HT1080 (cell line): Measurements from ENCODE around the gene ADGRA1. TPM values are rescaled to one million over a fixed set of nuclear protein-coding genes. Genes with fewer than 3 reads are reported as not detected.

Experiments used
- DNase-seq: peaks from one replicate; pipeline ENCODE4 v3.0.0-alpha.2; 2015; ENCODE audit warnings: low read depth
- total RNA-seq: library from RNA; depleted of rRNA; stranded (reverse); fragments of >200 nt; shearing (Covaris generic); gene quantifications from 2 replicates; pipeline ENCODE4 v1.2.3, GENCODE V29; 2014

Gene ADGRA1
- total RNA-seq, 1 experiment from 2014 or later = not detected

GRCh38 chr10:133075346-133076137 is 12.2 kb upstream of the ADGRA1 start:
- DNase-seq = no peak

DNA sequence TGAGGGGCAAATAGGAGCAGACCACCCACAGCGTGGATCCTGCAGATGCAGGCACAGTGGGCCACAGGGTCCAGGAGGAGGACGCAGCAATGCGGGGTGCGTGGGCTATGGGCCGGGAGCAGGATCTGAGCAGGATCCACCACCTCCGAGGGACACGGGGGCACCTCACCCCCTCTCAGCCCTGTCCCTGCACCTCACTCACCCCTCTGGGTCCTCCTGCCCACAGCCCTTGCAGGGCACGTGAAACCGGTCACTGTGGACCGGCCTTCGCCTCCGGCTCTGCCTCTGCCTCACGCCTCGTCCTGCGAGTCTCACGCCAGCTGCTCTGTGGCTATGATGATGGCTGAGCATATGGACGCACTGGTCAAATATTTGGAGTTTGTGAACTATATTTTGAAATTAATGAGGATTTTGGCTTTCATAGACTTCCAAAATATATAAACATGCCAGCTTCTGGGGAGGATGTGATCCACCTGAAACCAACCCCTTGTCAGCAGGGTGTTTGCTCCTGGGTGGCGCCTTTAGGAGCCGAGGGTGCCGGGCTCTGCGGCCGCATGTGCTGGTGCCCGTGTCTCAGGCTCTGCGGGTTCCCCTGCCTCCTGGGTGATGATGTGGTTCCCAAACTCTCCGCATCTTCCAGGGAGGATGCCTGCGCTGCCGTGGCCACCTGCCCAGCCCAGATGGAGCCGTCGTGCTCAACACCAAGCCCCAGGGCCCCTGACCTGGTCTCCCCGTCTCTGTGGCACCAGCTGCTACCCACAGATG is 11.3 kb upstream of the ADGRA1 start:
- DNase-seq = no peak

GRCh38 chr10:133079836-133080682 is 7.7 kb upstream of the ADGRA1 start:
- no peak for DNase-seq

- no peak for DNase-seq
Observed at GRCh38 chr10:133080683-133081040, 7.1 kb upstream of the ADGRA1 start.

- DNase-seq = no peak
Observed at GRCh38 chr10:133081636-133082035, 6.1 kb upstream of the ADGRA1 start.

DNA sequence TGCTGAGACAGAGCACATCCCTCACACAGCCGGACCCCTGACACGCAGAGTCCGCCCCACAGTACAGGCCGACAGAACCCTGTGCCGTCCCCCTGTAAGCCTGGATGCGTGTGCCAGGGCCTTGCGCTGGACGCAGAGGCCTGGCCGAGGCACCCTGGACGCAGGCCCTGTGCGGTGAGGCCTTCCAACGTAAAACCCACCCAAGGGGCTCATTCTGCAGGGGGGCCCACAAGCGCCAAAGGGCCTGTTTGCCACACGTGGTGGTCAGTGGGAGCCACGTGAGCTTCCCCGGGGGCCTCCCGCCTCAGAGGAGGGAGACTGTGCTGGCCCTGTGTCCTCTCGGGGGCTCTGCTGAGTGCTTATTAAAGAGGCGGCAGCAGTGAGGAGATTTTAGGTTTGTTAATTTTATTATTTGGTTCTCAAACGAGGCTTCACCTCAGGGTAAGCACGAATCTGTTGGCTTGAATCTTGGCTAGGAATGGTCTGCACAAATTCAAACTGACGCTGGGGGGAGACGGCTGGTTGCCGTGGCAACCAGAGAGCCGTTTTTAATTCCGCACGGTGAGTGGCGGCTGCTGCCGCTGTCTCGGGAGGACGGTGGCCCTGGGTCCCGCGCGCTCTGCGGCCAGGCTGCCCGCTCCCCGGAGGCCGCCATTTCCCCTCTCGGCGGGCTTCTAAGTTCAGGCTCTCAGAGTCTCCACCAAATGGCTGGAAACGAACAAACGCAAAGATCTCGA is 4.9 kb upstream of the ADGRA1 start:
- DNase-seq = no peak

GRCh38 chr10:133083422-133084100 is 4.2 kb upstream of the ADGRA1 start:
- no peak for DNase-seq

DNA sequence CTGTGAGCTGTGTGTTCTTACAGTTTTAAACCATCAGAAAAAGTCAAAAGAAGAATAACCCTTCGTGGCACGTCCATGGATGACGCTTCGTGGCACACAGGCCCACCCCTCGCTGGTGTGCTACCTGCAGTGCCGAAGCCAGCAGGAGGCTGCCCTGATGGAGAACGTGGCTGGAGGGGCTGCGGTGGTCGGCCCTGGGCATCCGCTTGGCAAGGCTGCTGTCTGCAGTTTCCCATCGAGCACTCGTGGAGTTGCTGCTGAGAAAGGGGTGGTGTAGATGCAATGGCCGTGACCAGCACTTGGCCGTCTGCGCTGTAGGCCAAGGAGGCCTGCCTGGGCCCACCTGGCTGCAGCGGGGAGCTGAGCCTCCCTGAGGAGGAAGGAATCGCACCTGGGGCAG is 3.2 kb upstream of the ADGRA1 start:
- no peak for DNase-seq

DNA sequence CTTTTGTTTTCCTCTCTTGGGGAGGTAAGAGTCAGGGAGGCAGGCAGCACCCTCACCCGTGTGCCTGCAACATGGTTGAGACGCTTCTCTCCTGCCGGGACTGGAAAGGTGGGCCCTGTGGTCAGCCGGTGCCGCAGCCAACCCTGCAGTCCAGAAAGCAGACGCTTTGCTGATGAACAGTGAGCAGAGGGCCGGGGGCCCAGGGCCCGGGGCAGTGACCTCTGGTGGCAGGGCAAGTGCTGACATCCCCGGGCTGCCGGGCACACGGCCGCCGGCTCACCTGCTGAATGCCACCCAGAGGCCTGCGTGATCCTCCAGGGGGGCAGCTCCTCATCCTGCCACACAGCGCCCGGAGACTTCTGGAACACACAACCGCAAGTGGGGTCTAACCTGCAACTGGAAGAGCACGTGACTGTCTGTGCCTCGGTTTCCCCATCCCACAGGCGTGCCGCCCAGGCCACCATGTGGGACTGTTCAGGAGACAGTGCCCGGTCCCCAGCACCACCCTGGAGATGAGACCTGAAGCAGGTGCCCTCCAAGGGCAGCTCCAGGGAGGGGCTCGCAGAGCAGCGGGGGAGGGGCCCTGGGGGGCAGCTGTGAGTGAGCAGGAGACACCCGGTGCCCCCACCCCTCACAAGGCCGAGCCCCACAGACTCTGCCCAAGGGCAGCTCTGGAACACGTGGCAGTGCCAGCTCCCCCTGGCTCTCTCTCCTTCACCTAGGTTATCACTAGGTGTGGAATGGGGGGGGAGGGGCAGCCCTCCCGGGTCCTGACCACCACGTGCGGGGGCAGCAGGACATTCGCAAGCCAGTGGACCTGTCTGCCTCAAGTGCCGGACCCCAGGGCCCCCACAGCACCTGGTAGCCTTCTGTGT is 2.2 kb upstream of the ADGRA1 start:
- no peak for DNase-seq

- no peak for DNase-seq
Observed at GRCh38 chr10:133086247-133086646, 1.5 kb upstream of the ADGRA1 start.

- DNase-seq = no peak
Observed at GRCh38 chr10:133087045-133087678, 562 bp upstream of the ADGRA1 start.

DNA sequence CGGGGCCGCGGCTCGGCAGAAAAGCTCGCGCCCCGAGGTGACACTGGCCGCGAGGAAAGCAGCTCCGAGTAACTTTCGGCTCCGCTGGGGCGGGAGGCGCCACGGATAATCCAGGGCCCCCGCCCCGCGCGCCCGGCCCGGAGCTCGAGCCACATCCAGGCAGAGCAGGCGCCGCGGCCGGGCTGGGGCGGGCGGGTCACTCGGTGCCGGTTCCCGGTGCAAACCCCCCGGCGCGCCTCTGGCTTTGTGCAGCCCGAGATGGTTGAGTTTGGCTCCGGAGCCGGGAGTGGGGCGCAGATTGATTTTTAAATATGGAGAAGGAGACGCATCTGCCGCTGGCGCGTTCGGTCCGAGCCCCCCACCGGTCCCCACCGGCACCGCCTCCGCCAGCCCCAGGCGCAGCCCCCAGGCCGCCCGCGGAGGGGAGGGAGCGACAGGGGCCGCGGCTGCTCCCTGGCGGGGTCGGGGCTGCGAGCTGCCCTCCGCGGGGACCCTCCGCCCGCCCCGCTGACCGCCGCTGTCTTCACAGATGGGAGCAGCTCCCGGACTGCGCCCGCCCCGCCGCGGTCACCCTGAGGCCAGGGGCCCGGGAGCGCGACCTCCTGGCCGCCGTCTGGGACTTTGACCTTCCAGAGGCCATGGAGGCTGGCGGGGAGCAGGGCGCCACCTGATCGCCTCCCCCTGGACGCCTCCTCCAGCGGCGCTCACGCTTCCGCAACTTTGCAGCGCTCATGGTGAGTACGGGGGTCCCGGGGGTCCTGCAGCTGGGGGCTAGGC is 643 bp downstream of the ADGRA1 start:
- DNase-seq = no peak

DNA sequence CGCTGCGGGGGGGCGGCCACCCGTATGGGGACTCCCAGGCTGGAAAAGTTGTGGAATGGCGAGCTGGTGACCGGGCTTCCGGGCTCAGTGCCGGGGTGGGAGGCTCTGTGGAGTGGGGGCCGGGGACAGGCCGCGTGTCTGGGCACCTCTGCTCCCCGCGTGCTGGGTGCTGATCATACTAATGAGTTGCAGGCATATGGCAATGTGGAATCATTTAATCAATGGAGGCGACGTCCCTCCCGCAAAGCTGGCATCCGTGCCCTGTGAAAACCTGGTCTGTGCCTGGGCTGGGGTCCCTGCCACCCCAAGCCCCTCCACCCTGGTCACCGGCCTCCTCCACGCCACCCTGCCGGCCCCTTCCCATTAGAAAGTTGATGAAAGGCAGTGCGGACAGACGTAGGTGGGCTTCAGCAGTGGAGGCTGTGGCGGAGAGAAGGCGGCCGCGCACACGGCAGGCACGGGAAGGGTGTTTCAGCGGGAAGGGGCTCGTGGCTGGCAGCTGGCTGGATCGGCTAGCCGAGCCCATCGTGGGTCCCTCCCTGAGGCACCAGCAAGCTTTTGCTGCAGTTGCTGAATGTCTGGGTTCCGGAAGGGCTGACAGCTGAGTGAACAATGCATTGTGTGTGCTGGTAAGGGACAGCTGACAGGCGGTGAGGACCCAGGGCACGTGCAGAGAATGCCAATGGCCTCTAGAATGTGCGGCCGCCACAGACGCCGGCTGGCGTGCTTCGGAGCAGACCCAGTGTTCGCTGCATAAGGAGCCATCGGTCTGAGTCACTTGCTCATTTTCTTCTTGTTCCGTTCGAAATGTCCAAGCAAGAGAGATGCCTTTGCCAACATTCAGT is 1.5 kb downstream of the ADGRA1 start:
- no peak for DNase-seq

- DNase-seq = no peak
Observed at GRCh38 chr10:133090101-133090500, 2.4 kb downstream of the ADGRA1 start.

GRCh38 chr10:133090654-133091053 is 2.9 kb downstream of the ADGRA1 start:
- no peak for DNase-seq

DNA sequence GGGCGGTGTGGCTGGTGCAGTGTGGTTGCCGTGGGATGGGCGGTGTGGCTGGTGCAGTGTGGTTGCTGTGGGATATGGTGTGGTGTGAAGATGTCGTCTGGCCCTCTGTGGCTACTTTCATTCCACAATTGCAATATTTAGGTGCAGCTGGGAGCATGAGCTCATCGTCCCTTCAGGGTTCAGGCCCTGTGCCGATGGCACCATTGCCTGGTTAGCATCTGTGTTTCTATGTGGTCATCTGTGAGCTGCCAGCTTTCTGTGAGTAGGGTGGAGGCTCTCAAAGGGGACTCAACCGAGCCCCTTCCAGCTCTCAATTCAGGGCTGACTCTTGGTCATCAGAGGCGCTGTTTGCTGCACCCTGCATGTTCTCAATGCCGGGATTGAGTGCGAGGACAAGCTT is 3.6 kb downstream of the ADGRA1 start:
- DNase-seq = no peak

DNA sequence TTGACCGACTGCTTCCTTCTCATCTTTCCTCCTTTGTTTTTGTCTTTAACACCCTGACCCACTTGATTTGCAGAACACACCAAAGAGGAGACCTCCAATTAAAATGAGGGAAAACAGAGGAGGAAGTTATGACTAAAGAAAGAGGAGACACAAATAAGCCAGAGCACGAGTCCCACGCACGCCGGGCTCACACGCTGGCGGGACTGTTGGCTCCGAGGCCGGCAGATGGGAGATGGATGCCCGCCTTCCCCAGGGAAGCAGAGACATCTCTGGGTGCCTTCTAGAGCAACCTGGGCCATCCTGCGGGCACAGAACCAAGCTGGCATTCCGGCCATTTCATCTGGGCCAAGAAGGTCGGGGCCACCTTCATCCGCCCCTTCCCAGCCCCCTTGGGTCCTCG is 5.6 kb downstream of the ADGRA1 start:
- no peak for DNase-seq
